Measurements from ENCODE around the gene FBXO46. TPM values are rescaled to one million over a fixed set of nuclear protein-coding genes. Genes with fewer than 3 reads are reported as not detected.
A peak's percentile ranks its signal among the peaks of the same experiment; 100 is the strongest.

The FBXO46 gene
- total RNA-seq, 1 experiment from 2014 or later, result 43.9 TPM

- Mint-ChIP-seq H3K36me3 (ENCODE audit: insufficient read depth in 1 of 3, low read depth in 3 of 3) (peaks cover 0 to 6% (median 0%) of the 10 kb centered on the region in 3 experiments; a peak in 2 of 7 replicates), H3K4me3 (peak overlapping the region; percentile 91 to 94), H3K27ac (no peak overlapping the region), H3K9me3 (no peaks in the 10 kb centered on the region; a peak in 1 of 5 replicates), H3K27me3 (ENCODE audit: low read depth) (peaks cover 9% of the 10 kb centered on the region), H3K4me1 (peaks cover 13 to 34% of the 10 kb centered on the region in 2 experiments)
- peaks cover 3% of the 10 kb centered on the region; the same call in 1 of the 2 replicates for H3K4me1 ChIP-seq (ENCODE audit: insufficient read depth, low read length)
- H3K4me2 ChIP-seq (ENCODE audit: insufficient read depth, insufficient read length, low read length), result peak overlapping the region; percentile 72
- H3K23ac ChIP-seq (ENCODE audit: insufficient read length, low read depth, low read length), result no peak overlapping the region
- no peak overlapping the region for H2BK120ac ChIP-seq (ENCODE audit: low read depth, low read length, poor library complexity, severe bottlenecking)
- no peak overlapping the region for H4K91ac ChIP-seq (ENCODE audit: insufficient read length, low read depth, low read length)
- H4K8ac ChIP-seq (replicated peaks; ENCODE audit: insufficient read length, low read depth, low read length), result no peak overlapping the region
- H2BK20ac ChIP-seq (ENCODE audit: low read depth, low read length, poor library complexity, severe bottlenecking), result no peak overlapping the region
- H4K20me1 ChIP-seq (ENCODE audit: control insufficient read depth, insufficient read depth, insufficient read length), result no peaks in the 10 kb centered on the region
- no peak overlapping the region for H3K27ac ChIP-seq (ENCODE audit: insufficient read length, low read depth, low read length)
- H2BK5ac ChIP-seq (ENCODE audit: insufficient read length, low read length), result no peak overlapping the region
- no peak for DNase-seq
- H3K9ac ChIP-seq (ENCODE audit: extremely low read depth, insufficient read length, low read length), result no peak overlapping the region
- no peaks in the 10 kb centered on the region for H3K9me3 ChIP-seq (ENCODE audit: control insufficient read depth, low read depth, low read length)
- no peak overlapping the region for H3K4ac ChIP-seq (ENCODE audit: low read depth, low read length)
- no peak overlapping the region for H4K5ac ChIP-seq (ENCODE audit: insufficient read length, low read depth, low read length)
- peak overlapping the region; percentile 21 for H3K18ac ChIP-seq (ENCODE audit: insufficient read length, low read depth, low read length)
- no peak overlapping the region for H3K56ac ChIP-seq (ENCODE audit: insufficient read length, low read depth, low read length)
- TF ChIP-seq CTCF (conservative IDR thresholded peaks at IDR 0.05), result no peak
- peak overlapping the region; percentile 64 for H3K14ac ChIP-seq (ENCODE audit: insufficient read depth, low read length)
- H3K27me3 ChIP-seq (ENCODE audit: insufficient read depth, low read length), result no peaks in the 10 kb centered on the region
- no peak overlapping the region for H2BK12ac ChIP-seq (ENCODE audit: insufficient read length, low read depth, low read length)
- peaks cover 20% of the 10 kb centered on the region for H3K23me2 ChIP-seq (ENCODE audit: insufficient read length, low read depth, low read length, poor library complexity, severe bottlenecking)
- no CpG with 5 or more reads among the region's 24 CpGs for WGBS (ENCODE audit: extremely low coverage, insufficient read length, low lambda C conversion rate)
- no peak overlapping the region for H2AFZ ChIP-seq (ENCODE audit: low read length)
- no peaks in the 10 kb centered on the region for H3K79me1 ChIP-seq (ENCODE audit: insufficient read depth, low read depth, low read length, poor library complexity, severe bottlenecking)
- no peaks in the 10 kb centered on the region for H3K79me2 ChIP-seq (ENCODE audit: insufficient read depth, low read length)
- H3T11ph ChIP-seq (ENCODE audit: low read length), result no peak overlapping the region
- H2AK5ac ChIP-seq (ENCODE audit: insufficient read length, low read length), result no peak overlapping the region
- no peak overlapping the region for H2BK15ac ChIP-seq (ENCODE audit: low read depth, low read length)
Observed at GRCh38 chr19:45766869-45767346, 36.2 kb upstream of the FBXO46 start.
